ENCODE measurements around the gene UNKL.

The UNKL gene

GRCh38 chr16:1377406-1378010 lies 37.0 kb downstream of the UNKL start:
- no peaks in the 10 kb centered on the region for H3K27me3 ChIP-seq (ENCODE audit: control insufficient read depth in 1 of 2, insufficient read depth in 2 of 2, low read length in 2 of 2)
- no peak overlapping the region for H3K27ac ChIP-seq (ENCODE audit: low read depth, low read length)
- H3K36me3 ChIP-seq (ENCODE audit: control insufficient read depth in 1 of 2, insufficient read depth in 2 of 2, low read length in 2 of 2): peaks cover 0 to 19% of the 10 kb centered on the region in 2 donors
- no peak overlapping the region for H3K9ac ChIP-seq (ENCODE audit: low read depth in 1 of 2, low read length in 2 of 2)
- H3K4me1 ChIP-seq (ENCODE audit: control insufficient read depth in 1 of 2, insufficient read depth in 2 of 2, low read length in 2 of 2): peaks cover 8 to 9% of the 10 kb centered on the region in 2 donors
- no peaks in the 10 kb centered on the region for H3K9me3 ChIP-seq (ENCODE audit: control insufficient read depth in 1 of 2, low read length in 2 of 2)
- H3K4me3 ChIP-seq (ENCODE audit: low read depth in 1 of 2, low read length in 2 of 2): no peak overlapping the region

GRCh38 chr16:1375741-1376410 lies 38.6 kb downstream of the UNKL start:
- H3K36me3 ChIP-seq (ENCODE audit: control insufficient read depth in 1 of 2, insufficient read depth in 2 of 2, low read length in 2 of 2): peaks cover 0 to 16% of the 10 kb centered on the region in 2 donors
- H3K4me1 ChIP-seq (ENCODE audit: control insufficient read depth in 1 of 2, insufficient read depth in 2 of 2, low read length in 2 of 2): peaks cover 8 to 9% of the 10 kb centered on the region in 2 donors
- no peaks in the 10 kb centered on the region for H3K27me3 ChIP-seq (ENCODE audit: control insufficient read depth in 1 of 2, insufficient read depth in 2 of 2, low read length in 2 of 2)
- no peak overlapping the region for H3K9ac ChIP-seq (ENCODE audit: low read depth in 1 of 2, low read length in 2 of 2)
- H3K27ac ChIP-seq (ENCODE audit: low read depth, low read length): no peak overlapping the region
- H3K4me3 ChIP-seq (ENCODE audit: low read depth in 1 of 2, low read length in 2 of 2): no peak overlapping the region
- H3K9me3 ChIP-seq (ENCODE audit: control insufficient read depth in 1 of 2, low read length in 2 of 2): no peaks in the 10 kb centered on the region

GRCh38 chr16:1375298-1375640 lies 39.2 kb downstream of the UNKL start:
- Histone ChIP-seq H3K4me3 (ENCODE audit: low read depth in 1 of 2, low read length in 2 of 2) (no peak overlapping the region), H3K9ac (ENCODE audit: low read depth in 1 of 2, low read length in 2 of 2) (no peak overlapping the region), H3K27ac (ENCODE audit: low read depth, low read length) (no peak overlapping the region), H3K36me3 (ENCODE audit: control insufficient read depth in 1 of 2, insufficient read depth in 2 of 2, low read length in 2 of 2) (peaks cover 0 to 16% of the 10 kb centered on the region in 2 donors), H3K9me3 (ENCODE audit: control insufficient read depth in 1 of 2, low read length in 2 of 2) (no peaks in the 10 kb centered on the region), H3K4me1 (ENCODE audit: control insufficient read depth in 1 of 2, insufficient read depth in 2 of 2, low read length in 2 of 2) (peaks cover 8 to 9% of the 10 kb centered on the region in 2 donors), H3K27me3 (ENCODE audit: control insufficient read depth in 1 of 2, insufficient read depth in 2 of 2, low read length in 2 of 2) (no peaks in the 10 kb centered on the region)

- Histone ChIP-seq H3K27ac (ENCODE audit: low read depth, low read length) (no peak overlapping the region), H3K4me1 (ENCODE audit: control insufficient read depth in 1 of 2, insufficient read depth in 2 of 2, low read length in 2 of 2) (peaks cover 8 to 9% of the 10 kb centered on the region in 2 donors), H3K36me3 (ENCODE audit: control insufficient read depth in 1 of 2, insufficient read depth in 2 of 2, low read length in 2 of 2) (peaks cover 5 to 22% of the 10 kb centered on the region in 2 donors), H3K9ac (ENCODE audit: low read depth in 1 of 2, low read length in 2 of 2) (no peak overlapping the region), H3K9me3 (ENCODE audit: control insufficient read depth in 1 of 2, low read length in 2 of 2) (no peaks in the 10 kb centered on the region), H3K4me3 (ENCODE audit: low read depth in 1 of 2, low read length in 2 of 2) (no peak overlapping the region), H3K27me3 (ENCODE audit: control insufficient read depth in 1 of 2, insufficient read depth in 2 of 2, low read length in 2 of 2) (no peaks in the 10 kb centered on the region)
These were observed 39.8 kb downstream of the UNKL start for GRCh38 chr16:1374418-1375297.

- Histone ChIP-seq H3K36me3 (ENCODE audit: control insufficient read depth in 1 of 2, insufficient read depth in 2 of 2, low read length in 2 of 2) (peaks cover 5 to 25% of the 10 kb centered on the region in 2 donors), H3K9ac (ENCODE audit: low read depth in 1 of 2, low read length in 2 of 2) (no peak overlapping the region), H3K4me1 (ENCODE audit: control insufficient read depth in 1 of 2, insufficient read depth in 2 of 2, low read length in 2 of 2) (no peaks in the 10 kb centered on the region), H3K4me3 (ENCODE audit: low read depth in 1 of 2, low read length in 2 of 2) (no peak overlapping the region), H3K27me3 (ENCODE audit: control insufficient read depth in 1 of 2, insufficient read depth in 2 of 2, low read length in 2 of 2) (no peaks in the 10 kb centered on the region), H3K27ac (ENCODE audit: low read depth, low read length) (no peak overlapping the region), H3K9me3 (ENCODE audit: control insufficient read depth in 1 of 2, low read length in 2 of 2) (no peaks in the 10 kb centered on the region)
These were observed 42.1 kb downstream of the UNKL start for GRCh38 chr16:1372292-1372950.

GRCh38 chr16:1371054-1371978 lies 43.2 kb downstream of the UNKL start:
- no peaks in the 10 kb centered on the region for H3K9me3 ChIP-seq (ENCODE audit: control insufficient read depth in 1 of 2, low read length in 2 of 2)
- H3K27me3 ChIP-seq (ENCODE audit: control insufficient read depth in 1 of 2, insufficient read depth in 2 of 2, low read length in 2 of 2): no peaks in the 10 kb centered on the region
- H3K36me3 ChIP-seq (ENCODE audit: control insufficient read depth in 1 of 2, insufficient read depth in 2 of 2, low read length in 2 of 2): peaks cover 5 to 33% of the 10 kb centered on the region in 2 donors
- no peak overlapping the region for H3K27ac ChIP-seq (ENCODE audit: low read depth, low read length)
- H3K9ac ChIP-seq (ENCODE audit: low read depth in 1 of 2, low read length in 2 of 2): no peak overlapping the region
- no peaks in the 10 kb centered on the region for H3K4me1 ChIP-seq (ENCODE audit: control insufficient read depth in 1 of 2, insufficient read depth in 2 of 2, low read length in 2 of 2)
- no peak overlapping the region for H3K4me3 ChIP-seq (ENCODE audit: low read depth in 1 of 2, low read length in 2 of 2)

GRCh38 chr16:1367486-1368174 lies 46.9 kb downstream of the UNKL start:
- H3K27me3 ChIP-seq (ENCODE audit: control insufficient read depth in 1 of 2, insufficient read depth in 2 of 2, low read length in 2 of 2): no peaks in the 10 kb centered on the region
- peaks cover 11 to 58% of the 10 kb centered on the region in 2 donors for H3K36me3 ChIP-seq (ENCODE audit: control insufficient read depth in 1 of 2, insufficient read depth in 2 of 2, low read length in 2 of 2)
- no peak overlapping the region for H3K4me3 ChIP-seq (ENCODE audit: low read depth in 1 of 2, low read length in 2 of 2)
- H3K9me3 ChIP-seq (ENCODE audit: control insufficient read depth in 1 of 2, low read length in 2 of 2): no peaks in the 10 kb centered on the region
- H3K27ac ChIP-seq (ENCODE audit: low read depth, low read length): no peak overlapping the region
- H3K4me1 ChIP-seq (ENCODE audit: control insufficient read depth in 1 of 2, insufficient read depth in 2 of 2, low read length in 2 of 2): no peaks in the 10 kb centered on the region
- H3K9ac ChIP-seq (ENCODE audit: low read depth in 1 of 2, low read length in 2 of 2): no peak overlapping the region

GRCh38 chr16:1366712-1367299 lies 47.7 kb downstream of the UNKL start:
- H3K9me3 ChIP-seq (ENCODE audit: control insufficient read depth in 1 of 2, low read length in 2 of 2): no peaks in the 10 kb centered on the region
- no peak overlapping the region for H3K27ac ChIP-seq (ENCODE audit: low read depth, low read length)
- H3K9ac ChIP-seq (ENCODE audit: low read depth in 1 of 2, low read length in 2 of 2): no peak overlapping the region
- H3K36me3 ChIP-seq (ENCODE audit: control insufficient read depth in 1 of 2, insufficient read depth in 2 of 2, low read length in 2 of 2): peaks cover 12 to 66% of the 10 kb centered on the region in 2 donors
- H3K4me1 ChIP-seq (ENCODE audit: control insufficient read depth in 1 of 2, insufficient read depth in 2 of 2, low read length in 2 of 2): no peaks in the 10 kb centered on the region
- no peak overlapping the region for H3K4me3 ChIP-seq (ENCODE audit: low read depth in 1 of 2, low read length in 2 of 2)
- H3K27me3 ChIP-seq (ENCODE audit: control insufficient read depth in 1 of 2, insufficient read depth in 2 of 2, low read length in 2 of 2): no peaks in the 10 kb centered on the region
